Measurements from ENCODE around the gene SLC2A9.

Gene SLC2A9

DNA sequence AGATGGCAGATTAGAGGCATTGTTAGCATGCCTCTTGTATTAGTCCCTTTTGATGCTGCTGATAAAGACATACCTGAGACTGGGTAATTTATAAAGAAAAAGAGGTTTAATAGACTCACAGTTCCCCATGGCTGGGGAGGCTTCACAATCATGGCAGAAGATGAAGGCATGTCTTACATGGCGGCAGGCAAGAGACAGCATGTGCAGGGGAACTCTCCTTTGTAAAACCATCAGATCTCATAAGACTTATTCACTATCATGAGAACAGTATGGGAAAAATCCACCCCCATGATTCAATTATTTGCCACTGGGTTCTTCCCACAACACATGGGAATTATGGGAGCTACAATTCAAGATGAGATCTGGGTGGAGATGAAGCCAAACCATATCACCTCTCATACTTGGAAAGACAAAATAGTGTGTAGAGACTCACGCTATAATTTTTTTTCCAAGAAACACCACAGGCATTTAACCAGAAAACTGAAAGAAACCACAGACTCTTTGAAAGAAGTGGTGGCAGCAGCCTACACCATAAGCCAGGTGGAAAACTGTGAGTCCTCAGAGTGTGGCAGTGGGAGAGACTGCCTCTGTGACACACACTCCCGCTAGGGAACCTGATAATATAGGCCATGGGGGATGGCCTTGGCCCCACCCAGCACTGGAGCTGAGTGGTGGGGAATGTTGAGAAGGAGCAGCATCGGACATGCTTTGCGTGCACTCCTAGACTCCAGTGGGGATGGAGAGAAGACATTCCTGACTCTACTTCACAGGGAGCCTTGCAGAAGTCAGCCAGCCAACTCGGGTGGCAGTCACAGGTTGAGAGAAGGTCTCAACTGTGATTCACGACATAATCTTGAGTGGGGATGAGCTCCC is 51.5 kb downstream of the SLC2A9 start:
- TF ChIP-seq, protein P1, sequence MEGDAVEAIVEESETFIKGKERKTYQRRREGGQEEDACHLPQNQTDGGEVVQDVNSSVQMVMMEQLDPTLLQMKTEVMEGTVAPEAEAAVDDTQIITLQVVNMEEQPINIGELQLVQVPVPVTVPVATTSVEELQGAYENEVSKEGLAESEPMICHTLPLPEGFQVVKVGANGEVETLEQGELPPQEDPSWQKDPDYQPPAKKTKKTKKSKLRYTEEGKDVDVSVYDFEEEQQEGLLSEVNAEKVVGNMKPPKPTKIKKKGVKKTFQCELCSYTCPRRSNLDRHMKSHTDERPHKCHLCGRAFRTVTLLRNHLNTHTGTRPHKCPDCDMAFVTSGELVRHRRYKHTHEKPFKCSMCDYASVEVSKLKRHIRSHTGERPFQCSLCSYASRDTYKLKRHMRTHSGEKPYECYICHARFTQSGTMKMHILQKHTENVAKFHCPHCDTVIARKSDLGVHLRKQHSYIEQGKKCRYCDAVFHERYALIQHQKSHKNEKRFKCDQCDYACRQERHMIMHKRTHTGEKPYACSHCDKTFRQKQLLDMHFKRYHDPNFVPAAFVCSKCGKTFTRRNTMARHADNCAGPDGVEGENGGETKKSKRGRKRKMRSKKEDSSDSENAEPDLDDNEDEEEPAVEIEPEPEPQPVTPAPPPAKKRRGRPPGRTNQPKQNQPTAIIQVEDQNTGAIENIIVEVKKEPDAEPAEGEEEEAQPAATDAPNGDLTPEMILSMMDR (conservative IDR thresholded peaks at IDR 0.05; ENCODE audit: low read depth, low read length), result no peak
- no peak for DNase-seq (ENCODE audit: low read depth)
- H3K4me3 ChIP-seq (ENCODE audit: low read depth, low read length), result no peak overlapping the region

DNA sequence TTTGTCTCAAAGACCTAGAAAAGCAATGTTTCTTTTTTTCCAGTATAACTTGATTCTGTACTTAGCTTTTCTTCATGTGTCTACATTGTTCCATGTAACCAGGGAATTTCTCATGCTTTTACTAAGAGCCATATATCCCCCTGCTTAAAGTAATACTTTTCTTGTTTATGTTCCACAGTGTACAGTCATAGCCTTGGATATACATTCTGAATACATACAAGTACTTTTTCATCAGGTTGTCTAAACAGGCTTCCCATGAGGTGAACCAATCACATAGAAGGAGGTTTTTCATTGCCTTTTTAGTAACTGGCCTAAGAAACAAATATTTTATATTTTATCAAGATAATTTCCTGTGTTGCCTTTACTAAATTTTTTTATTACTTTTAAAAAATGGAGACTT is 52.8 kb downstream of the SLC2A9 start:
- no peak for DNase-seq (ENCODE audit: low read depth)
- TF ChIP-seq, protein P1 (conservative IDR thresholded peaks at IDR 0.05; ENCODE audit: low read depth, low read length), result no peak
- no peak overlapping the region for H3K4me3 ChIP-seq (ENCODE audit: low read depth, low read length)

DNA sequence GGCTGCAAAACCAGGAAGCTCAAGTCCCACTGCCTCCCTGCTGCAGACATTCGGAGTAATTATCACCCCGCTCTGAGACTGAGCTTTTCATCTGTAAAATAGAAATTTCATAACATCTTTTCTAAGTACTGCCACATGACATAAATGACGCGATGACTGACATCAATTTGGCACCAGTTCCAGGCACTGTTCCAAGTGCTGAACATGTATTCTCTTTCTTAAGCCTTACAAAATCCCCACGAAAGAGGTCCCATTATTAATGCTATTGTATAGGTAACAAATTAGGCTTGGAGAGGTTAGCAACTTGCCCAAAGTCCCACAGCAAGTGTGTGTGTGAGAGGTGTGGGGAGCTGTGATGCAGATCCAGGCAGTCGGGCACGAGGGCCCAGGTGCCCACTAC is 56.4 kb downstream of the SLC2A9 start:
- no peak overlapping the region for H3K4me3 ChIP-seq (ENCODE audit: low read depth, low read length)
- no peak for DNase-seq (ENCODE audit: low read depth)
- TF ChIP-seq, protein P1 (conservative IDR thresholded peaks at IDR 0.05; ENCODE audit: low read depth, low read length), result no peak

DNA sequence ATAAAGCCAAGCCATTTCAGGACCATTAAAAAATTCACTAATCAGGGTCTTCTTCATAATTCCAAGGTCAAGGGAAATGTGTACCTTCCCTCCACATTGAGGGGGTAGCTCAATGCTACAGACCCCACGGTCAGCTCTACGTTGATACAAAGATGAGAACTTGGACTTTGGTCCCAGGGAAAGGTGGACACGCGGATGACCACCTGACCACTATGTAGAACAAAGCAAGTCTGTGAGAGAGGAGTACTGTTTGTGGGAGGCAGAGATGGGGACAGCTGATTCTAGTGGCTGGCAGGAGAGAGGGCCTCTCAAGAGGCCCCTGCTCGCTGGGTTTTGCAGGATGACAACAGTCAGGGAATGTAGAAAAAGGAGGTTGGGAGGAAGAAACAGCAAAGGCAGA is 58.0 kb downstream of the SLC2A9 start:
- TF ChIP-seq, protein P1 (conservative IDR thresholded peaks at IDR 0.05; ENCODE audit: low read depth, low read length), result no peak
- H3K4me3 ChIP-seq (ENCODE audit: low read depth, low read length), result no peak overlapping the region
- no peak for DNase-seq (ENCODE audit: low read depth)

DNA sequence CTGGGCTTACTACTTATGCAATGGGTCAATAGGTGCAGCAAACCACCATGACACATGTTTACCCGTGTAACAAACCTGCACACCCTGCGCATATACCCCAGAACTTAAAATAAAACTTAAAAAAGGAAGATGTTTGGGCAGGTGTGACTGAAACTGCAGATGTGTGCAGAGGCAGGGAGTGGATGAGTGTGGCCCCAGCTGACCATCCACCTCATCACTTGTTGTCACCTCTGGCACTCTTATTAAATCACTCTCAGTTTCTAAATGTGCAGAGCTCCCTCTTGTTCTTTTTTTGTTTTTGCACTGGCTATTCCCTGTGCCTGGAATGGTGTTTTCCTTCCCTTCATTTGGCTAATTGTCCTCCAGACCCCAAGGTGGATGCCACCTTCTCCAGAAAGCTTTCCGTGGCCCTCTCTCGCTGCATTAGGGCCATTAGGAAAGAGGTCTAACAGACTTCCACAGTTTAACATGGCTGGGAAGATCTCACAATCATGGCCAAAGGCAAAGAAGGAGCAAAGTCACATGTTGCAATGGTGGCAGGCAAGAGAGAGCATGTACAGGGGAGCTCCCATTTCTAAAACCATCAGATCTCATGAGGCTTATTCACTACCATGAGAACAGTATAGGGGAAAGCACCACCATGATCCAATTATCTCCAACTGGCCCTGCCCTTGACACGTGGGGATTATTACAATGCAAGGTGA is 58.5 kb downstream of the SLC2A9 start:
- DNase-seq (ENCODE audit: low read depth), result no peak
- TF ChIP-seq, protein P1 (conservative IDR thresholded peaks at IDR 0.05; ENCODE audit: low read depth, low read length), result no peak
- H3K4me3 ChIP-seq (ENCODE audit: low read depth, low read length), result no peak overlapping the region

DNA sequence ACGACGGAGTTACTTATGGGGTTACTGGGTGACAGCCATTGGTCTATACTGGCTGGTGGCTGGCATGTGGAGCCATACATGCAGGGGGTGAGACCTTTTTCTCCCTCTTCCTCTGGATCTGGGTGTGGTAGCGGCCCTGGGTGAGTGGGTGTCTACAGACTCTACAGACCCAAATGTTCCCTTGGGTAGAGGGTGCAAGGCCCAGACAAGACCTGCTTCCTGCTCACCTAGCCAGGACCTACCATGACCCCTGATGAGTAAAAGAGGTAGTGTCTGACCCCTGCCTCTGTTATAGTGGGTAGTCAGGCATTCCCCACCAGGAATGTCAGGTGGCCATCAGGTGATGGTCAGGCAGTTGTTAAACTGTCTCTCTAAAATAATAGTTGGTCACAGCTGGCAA is 66.8 kb downstream of the SLC2A9 start:
- H3K4me3 ChIP-seq (ENCODE audit: low read depth, low read length), result no peak overlapping the region
- no peak for DNase-seq (ENCODE audit: low read depth)
- TF ChIP-seq, protein P1 (conservative IDR thresholded peaks at IDR 0.05; ENCODE audit: low read depth, low read length), result no peak
